ENCODE measurements around the gene FRMD6.

Gene FRMD6

GRCh38 chr14:51684760-51685159, 33.0 kb downstream of the FRMD6 start:
- Histone ChIP-seq H2BK120ac (ENCODE audit: low read depth, low read length) (no peak overlapping the region), H2AFZ (ENCODE audit: low read depth, low read length) (no peak overlapping the region), H3K4me2 (ENCODE audit: low read length, poor library complexity, severe bottlenecking) (no peak overlapping the region), H3K79me1 (replicated peaks; ENCODE audit: low read length, poor library complexity, severe bottlenecking) (no peaks in the 10 kb centered on the region), H3K27ac (ENCODE audit: low read length, poor library complexity, severe bottlenecking) (no peak overlapping the region), H3K14ac (ENCODE audit: low read length in 2 of 2) (no peak overlapping the region), H2AK5ac (ENCODE audit: low read length, severe bottlenecking) (no peak overlapping the region), H3K9me3 (ENCODE audit: control insufficient read depth, low read length) (no peaks in the 10 kb centered on the region), H2BK15ac (ENCODE audit: low read depth, poor library complexity, severe bottlenecking) (no peak overlapping the region), H3K27me3 (ENCODE audit: control insufficient read depth in 1 of 2, insufficient read depth in 1 of 2, low read length in 2 of 2) (no peaks in the 10 kb centered on the region), H3K4me3 (ENCODE audit: insufficient read depth in 1 of 2, low read depth in 1 of 2, low read length in 2 of 2) (no peak overlapping the region), H3K18ac (ENCODE audit: low read depth in 1 of 2, low read length in 2 of 2) (no peak overlapping the region), H3K23ac (ENCODE audit: low read length in 2 of 2) (no peak overlapping the region), H2BK12ac (ENCODE audit: low read length in 2 of 2) (no peak overlapping the region), H3K4me1 (ENCODE audit: control insufficient read depth, insufficient read depth, low read depth, low read length) (peaks cover 5% of the 10 kb centered on the region), H4K91ac (ENCODE audit: low read length) (no peak overlapping the region), H3K9ac (ENCODE audit: low read length) (no peak overlapping the region), H3K4ac (ENCODE audit: low read depth in 1 of 2, low read length in 2 of 2) (no peak overlapping the region), H2BK5ac (ENCODE audit: low read depth, low read length, poor library complexity, severe bottlenecking) (no peak overlapping the region), H4K8ac (ENCODE audit: low read length) (no peak overlapping the region), H3K36me3 (ENCODE audit: control insufficient read depth in 1 of 2, insufficient read depth in 2 of 2, low read depth in 1 of 2, low read length in 2 of 2) (peaks cover 3 to 19% of the 10 kb centered on the region in 2 experiments)
- DNase-seq: peak; percentile 55

DNA sequence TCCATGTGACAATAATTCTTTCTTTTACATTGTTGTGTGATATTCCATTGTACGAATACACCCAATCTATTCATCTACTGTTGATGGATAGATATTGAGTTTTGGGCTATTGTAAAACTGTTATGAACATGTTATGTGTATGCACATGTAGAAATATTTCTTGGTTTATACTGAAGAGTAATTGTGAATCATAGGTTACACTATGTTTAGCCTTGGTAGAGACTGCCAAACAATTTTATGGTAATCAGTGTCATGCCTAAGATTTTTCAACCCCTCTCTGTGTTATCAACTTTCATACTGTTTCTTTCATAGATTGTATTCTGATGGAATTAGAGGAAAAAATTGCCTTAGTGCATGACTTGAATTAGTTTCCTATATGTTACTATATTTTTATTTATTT, 39.5 kb downstream of the FRMD6 start:
- H3K9me3 ChIP-seq (ENCODE audit: control insufficient read depth, low read length): no peaks in the 10 kb centered on the region
- DNase-seq: no peak
- no CpG with 5 or more reads among the region's 1 CpG for WGBS

GRCh38 chr14:51692646-51693045, 40.9 kb downstream of the FRMD6 start:
- Histone ChIP-seq H4K91ac (ENCODE audit: low read length) (no peak overlapping the region), H3K18ac (ENCODE audit: low read depth in 1 of 2, low read length in 2 of 2) (no peak overlapping the region), H3K79me1 (replicated peaks; ENCODE audit: low read length, poor library complexity, severe bottlenecking) (peaks cover 2% of the 10 kb centered on the region), H3K14ac (ENCODE audit: low read length in 2 of 2) (no peak overlapping the region), H2BK5ac (ENCODE audit: low read depth, low read length, poor library complexity, severe bottlenecking) (no peak overlapping the region), H3K23ac (ENCODE audit: low read length in 2 of 2) (no peak overlapping the region), H2BK120ac (ENCODE audit: low read depth, low read length) (no peak overlapping the region), H3K9ac (ENCODE audit: low read length) (no peak overlapping the region), H3K4me1 (ENCODE audit: control insufficient read depth, insufficient read depth, low read depth, low read length) (peaks cover 2% of the 10 kb centered on the region), H3K4me2 (ENCODE audit: low read length, poor library complexity, severe bottlenecking) (no peak overlapping the region), H2AFZ (ENCODE audit: low read depth, low read length) (no peak overlapping the region), H2BK12ac (ENCODE audit: low read length in 2 of 2) (no peak overlapping the region), H3K27ac (ENCODE audit: low read length, poor library complexity, severe bottlenecking) (no peak overlapping the region), H3K9me3 (ENCODE audit: control insufficient read depth, low read length) (no peaks in the 10 kb centered on the region), H2BK15ac (ENCODE audit: low read depth, poor library complexity, severe bottlenecking) (no peak overlapping the region), H3K27me3 (ENCODE audit: control insufficient read depth in 1 of 2, insufficient read depth in 1 of 2, low read length in 2 of 2) (no peaks in the 10 kb centered on the region), H3K4ac (ENCODE audit: low read depth in 1 of 2, low read length in 2 of 2) (no peak overlapping the region), H4K8ac (ENCODE audit: low read length) (no peak overlapping the region), H2AK5ac (ENCODE audit: low read length, severe bottlenecking) (no peak overlapping the region), H3K36me3 (ENCODE audit: control insufficient read depth in 1 of 2, insufficient read depth in 2 of 2, low read depth in 1 of 2, low read length in 2 of 2) (peaks cover 10 to 70% of the 10 kb centered on the region in 2 experiments), H3K4me3 (ENCODE audit: insufficient read depth in 1 of 2, low read depth in 1 of 2, low read length in 2 of 2) (no peak overlapping the region)
- WGBS: 89% methylated on average over 3 of the region's 3 CpGs
- DNase-seq: no peak

More for the DNA sequence above, 39.5 kb downstream of the FRMD6 start:
- Histone ChIP-seq H3K4me3 (ENCODE audit: insufficient read depth in 1 of 2, low read depth in 1 of 2, low read length in 2 of 2) (no peak overlapping the region), H2AFZ (ENCODE audit: low read depth, low read length) (no peak overlapping the region), H4K91ac (ENCODE audit: low read length) (no peak overlapping the region), H2BK5ac (ENCODE audit: low read depth, low read length, poor library complexity, severe bottlenecking) (no peak overlapping the region), H3K4ac (ENCODE audit: low read depth in 1 of 2, low read length in 2 of 2) (no peak overlapping the region), H3K36me3 (ENCODE audit: control insufficient read depth in 1 of 2, insufficient read depth in 2 of 2, low read depth in 1 of 2, low read length in 2 of 2) (peaks cover 10 to 60% of the 10 kb centered on the region in 2 experiments), H3K23ac (ENCODE audit: low read length in 2 of 2) (no peak overlapping the region), H3K14ac (ENCODE audit: low read length in 2 of 2) (no peak overlapping the region), H2BK15ac (ENCODE audit: low read depth, poor library complexity, severe bottlenecking) (no peak overlapping the region), H3K79me1 (replicated peaks; ENCODE audit: low read length, poor library complexity, severe bottlenecking) (peaks cover 2% of the 10 kb centered on the region), H3K9ac (ENCODE audit: low read length) (no peak overlapping the region), H3K27ac (ENCODE audit: low read length, poor library complexity, severe bottlenecking) (no peak overlapping the region), H2AK5ac (ENCODE audit: low read length, severe bottlenecking) (no peak overlapping the region), H3K18ac (ENCODE audit: low read depth in 1 of 2, low read length in 2 of 2) (no peak overlapping the region), H3K27me3 (ENCODE audit: control insufficient read depth in 1 of 2, insufficient read depth in 1 of 2, low read length in 2 of 2) (no peaks in the 10 kb centered on the region), H2BK12ac (ENCODE audit: low read length in 2 of 2) (no peak overlapping the region), H2BK120ac (ENCODE audit: low read depth, low read length) (no peak overlapping the region), H4K8ac (ENCODE audit: low read length) (no peak overlapping the region), H3K4me2 (ENCODE audit: low read length, poor library complexity, severe bottlenecking) (no peak overlapping the region), H3K4me1 (ENCODE audit: control insufficient read depth, insufficient read depth, low read depth, low read length) (peaks cover 2% of the 10 kb centered on the region)

- H3K4ac ChIP-seq (ENCODE audit: low read depth in 1 of 2, low read length in 2 of 2): no peak overlapping the region
- H3K4me1 ChIP-seq (ENCODE audit: control insufficient read depth, insufficient read depth, low read depth, low read length): no peaks in the 10 kb centered on the region
- no peaks in the 10 kb centered on the region for H3K9me3 ChIP-seq (ENCODE audit: control insufficient read depth, low read length)
- H3K27ac ChIP-seq (ENCODE audit: low read length, poor library complexity, severe bottlenecking): no peak overlapping the region
- no peak overlapping the region for H2AK5ac ChIP-seq (ENCODE audit: low read length, severe bottlenecking)
- peaks cover 9% of the 10 kb centered on the region for H3K79me1 ChIP-seq (replicated peaks; ENCODE audit: low read length, poor library complexity, severe bottlenecking)
- no peak overlapping the region for H3K9ac ChIP-seq (ENCODE audit: low read length)
- H2BK15ac ChIP-seq (ENCODE audit: low read depth, poor library complexity, severe bottlenecking): no peak overlapping the region
- no peak overlapping the region for H4K8ac ChIP-seq (ENCODE audit: low read length)
- no peak overlapping the region for H3K4me2 ChIP-seq (ENCODE audit: low read length, poor library complexity, severe bottlenecking)
- H3K18ac ChIP-seq (ENCODE audit: low read depth in 1 of 2, low read length in 2 of 2): no peak overlapping the region
- no peaks in the 10 kb centered on the region for H3K27me3 ChIP-seq (ENCODE audit: control insufficient read depth in 1 of 2, insufficient read depth in 1 of 2, low read length in 2 of 2)
- H2AFZ ChIP-seq (ENCODE audit: low read depth, low read length): no peak overlapping the region
- 70% methylated on average over 3 of the region's 3 CpGs for WGBS
- peaks cover 3 to 88% of the 10 kb centered on the region in 2 experiments for H3K36me3 ChIP-seq (ENCODE audit: control insufficient read depth in 1 of 2, insufficient read depth in 2 of 2, low read depth in 1 of 2, low read length in 2 of 2)
- DNase-seq: no peak
- no peak overlapping the region for H2BK5ac ChIP-seq (ENCODE audit: low read depth, low read length, poor library complexity, severe bottlenecking)
- H3K23ac ChIP-seq (ENCODE audit: low read length in 2 of 2): no peak overlapping the region
- H4K91ac ChIP-seq (ENCODE audit: low read length): no peak overlapping the region
- H3K14ac ChIP-seq (ENCODE audit: low read length in 2 of 2): no peak overlapping the region
- H2BK12ac ChIP-seq (ENCODE audit: low read length in 2 of 2): no peak overlapping the region
- H3K4me3 ChIP-seq (ENCODE audit: insufficient read depth in 1 of 2, low read depth in 1 of 2, low read length in 2 of 2): no peak overlapping the region
- H2BK120ac ChIP-seq (ENCODE audit: low read depth, low read length): no peak overlapping the region
Observed at GRCh38 chr14:51697848-51698247, 46.1 kb downstream of the FRMD6 start.

All from mesenchymal stem cell (in vitro differentiated cells and primary cell).